HepG2 (cell line): ENCODE results near the gene CCDC178.

Source experiments
- CTCF ChIP-seq: sonication (generic); formaldehyde crosslinking; IDR thresholded peaks from 2 replicates; pipeline ENCODE4 v1.5.0; 2020; ENCODE audit warnings: mild to moderate bottlenecking, missing genetic modification reagents, moderate library complexity
- NFYC ChIP-seq: IDR thresholded peaks from 2 replicates; pipeline ENCODE4 v1.6.1; 2016; ENCODE audit warnings: missing genetic modification reagents, missing compliant biosample characterization
- TCF12 ChIP-seq, 2 experiments: fragments of 450-650 bp in 1 of 2; sonication (generic) in 1 of 2; formaldehyde crosslinking in 1 of 2; IDR thresholded peaks; 2 replicates each; pipeline versions ENCODE4 v1.6.1 to v1.8.0; 2017 to 2022; ENCODE audit warnings: antibody characterized with exemption in 1 of 2, mild to moderate bottlenecking in 1 of 2, missing genetic modification reagents in 1 of 2, moderate library complexity in 1 of 2
- TF ChIP-seq, protein P1 (sequence below): sonication (generic); formaldehyde crosslinking; IDR thresholded peaks from one replicate; pipeline ENCODE4 v1.5.1; 2020; ENCODE audit warnings: mild to moderate bottlenecking, missing genetic modification reagents; ENCODE audit errors: not compliant biosample characterization

DNA sequence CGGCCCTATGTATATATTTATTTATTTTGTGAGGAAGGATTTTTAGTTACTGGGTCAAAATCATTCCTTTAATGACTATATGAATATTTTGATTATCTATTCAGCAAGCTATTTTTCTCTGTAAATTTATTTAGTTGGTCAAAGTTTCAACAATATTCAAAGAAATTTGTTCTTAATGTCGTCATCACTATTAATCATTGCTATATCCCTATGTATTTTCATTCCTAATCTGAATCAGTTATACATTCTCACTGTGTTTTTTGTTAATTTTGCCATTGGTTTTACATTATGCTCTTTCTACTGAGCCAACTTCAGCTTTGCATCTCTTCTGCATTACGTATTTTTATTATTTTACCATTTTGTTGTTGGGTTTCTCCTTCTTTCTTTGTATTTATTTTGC lies 105.7 kb downstream of the CCDC178 start:
- TF ChIP-seq, protein P1, sequence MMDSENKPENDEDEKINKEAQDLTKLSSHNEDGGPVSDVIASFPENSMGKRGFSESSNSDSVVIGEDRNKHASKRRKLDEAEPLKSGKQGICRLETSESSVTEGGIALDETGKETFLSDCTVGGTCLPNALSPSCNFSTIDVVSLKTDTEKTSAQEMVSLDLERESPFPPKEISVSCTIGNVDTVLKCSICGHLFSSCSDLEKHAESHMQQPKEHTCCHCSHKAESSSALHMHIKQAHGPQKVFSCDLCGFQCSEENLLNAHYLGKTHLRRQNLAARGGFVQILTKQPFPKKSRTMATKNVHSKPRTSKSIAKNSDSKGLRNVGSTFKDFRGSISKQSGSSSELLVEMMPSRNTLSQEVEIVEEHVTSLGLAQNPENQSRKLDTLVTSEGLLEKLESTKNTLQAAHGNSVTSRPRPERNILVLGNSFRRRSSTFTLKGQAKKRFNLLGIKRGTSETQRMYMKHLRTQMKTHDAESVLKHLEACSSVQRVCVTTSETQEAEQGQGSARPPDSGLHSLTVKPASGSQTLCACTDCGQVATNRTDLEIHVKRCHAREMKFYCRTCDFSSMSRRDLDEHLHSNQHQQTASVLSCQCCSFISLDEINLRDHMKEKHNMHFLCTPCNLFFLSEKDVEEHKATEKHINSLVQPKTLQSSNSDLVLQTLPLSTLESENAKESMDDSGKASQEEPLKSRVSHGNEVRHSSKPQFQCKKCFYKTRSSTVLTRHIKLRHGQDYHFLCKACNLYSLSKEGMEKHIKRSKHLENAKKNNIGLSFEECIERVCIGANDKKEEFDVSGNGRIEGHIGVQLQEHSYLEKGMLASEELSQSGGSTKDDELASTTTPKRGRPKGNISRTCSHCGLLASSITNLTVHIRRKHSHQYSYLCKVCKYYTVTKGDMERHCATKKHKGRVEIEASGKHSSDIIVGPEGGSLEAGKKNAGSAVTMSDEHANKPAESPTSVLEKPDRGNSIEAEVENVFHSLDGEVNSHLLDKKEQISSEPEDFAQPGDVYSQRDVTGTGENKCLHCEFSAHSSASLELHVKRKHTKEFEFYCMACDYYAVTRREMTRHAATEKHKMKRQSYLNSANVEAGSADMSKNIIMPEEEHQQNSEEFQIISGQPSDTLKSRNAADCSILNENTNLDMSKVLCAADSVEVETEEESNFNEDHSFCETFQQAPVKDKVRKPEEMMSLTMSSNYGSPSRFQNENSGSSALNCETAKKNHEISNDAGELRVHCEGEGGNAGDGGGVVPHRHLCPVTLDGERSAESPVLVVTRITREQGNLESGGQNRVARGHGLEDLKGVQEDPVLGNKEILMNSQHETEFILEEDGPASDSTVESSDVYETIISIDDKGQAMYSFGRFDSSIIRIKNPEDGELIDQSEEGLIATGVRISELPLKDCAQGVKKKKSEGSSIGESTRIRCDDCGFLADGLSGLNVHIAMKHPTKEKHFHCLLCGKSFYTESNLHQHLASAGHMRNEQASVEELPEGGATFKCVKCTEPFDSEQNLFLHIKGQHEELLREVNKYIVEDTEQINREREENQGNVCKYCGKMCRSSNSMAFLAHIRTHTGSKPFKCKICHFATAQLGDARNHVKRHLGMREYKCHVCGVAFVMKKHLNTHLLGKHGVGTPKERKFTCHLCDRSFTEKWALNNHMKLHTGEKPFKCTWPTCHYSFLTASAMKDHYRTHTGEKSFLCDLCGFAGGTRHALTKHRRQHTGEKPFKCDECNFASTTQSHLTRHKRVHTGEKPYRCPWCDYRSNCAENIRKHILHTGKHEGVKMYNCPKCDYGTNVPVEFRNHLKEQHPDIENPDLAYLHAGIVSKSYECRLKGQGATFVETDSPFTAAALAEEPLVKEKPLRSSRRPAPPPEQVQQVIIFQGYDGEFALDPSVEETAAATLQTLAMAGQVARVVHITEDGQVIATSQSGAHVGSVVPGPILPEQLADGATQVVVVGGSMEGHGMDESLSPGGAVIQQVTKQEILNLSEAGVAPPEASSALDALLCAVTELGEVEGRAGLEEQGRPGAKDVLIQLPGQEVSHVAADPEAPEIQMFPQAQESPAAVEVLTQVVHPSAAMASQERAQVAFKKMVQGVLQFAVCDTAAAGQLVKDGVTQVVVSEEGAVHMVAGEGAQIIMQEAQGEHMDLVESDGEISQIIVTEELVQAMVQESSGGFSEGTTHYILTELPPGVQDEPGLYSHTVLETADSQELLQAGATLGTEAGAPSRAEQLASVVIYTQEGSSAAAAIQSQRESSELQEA = no peak
- TF ChIP-seq TCF12 (IDR thresholded peaks at IDR 0.05) (no peak), TCF12 (CRISPR knock-in tag; IDR thresholded peaks at IDR 0.05) (no peak), CTCF (CRISPR knock-in tag) (no peak), NFYC (no peak)
